ENCODE results near the gene CRB3.

DNA sequence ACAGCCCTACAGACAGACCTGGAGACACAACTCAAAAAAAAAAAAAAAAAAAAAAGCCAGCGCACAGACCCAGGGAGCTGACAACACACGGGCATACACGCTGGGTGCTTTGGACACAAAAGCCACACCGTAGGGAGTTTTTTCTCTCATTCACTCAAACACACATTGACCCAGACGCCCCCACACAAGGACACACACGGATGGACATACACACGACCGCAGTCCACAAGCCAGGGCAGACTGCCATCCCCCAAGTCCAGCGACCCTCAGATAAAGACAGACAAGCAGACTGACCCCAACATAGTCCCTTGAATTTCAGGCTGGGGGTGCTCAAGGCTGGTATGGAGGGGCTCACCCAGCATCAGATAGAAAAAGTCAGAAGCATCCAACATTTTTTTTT is 50.0 kb downstream of the CRB3 start:
- TF ChIP-seq, protein P1, sequence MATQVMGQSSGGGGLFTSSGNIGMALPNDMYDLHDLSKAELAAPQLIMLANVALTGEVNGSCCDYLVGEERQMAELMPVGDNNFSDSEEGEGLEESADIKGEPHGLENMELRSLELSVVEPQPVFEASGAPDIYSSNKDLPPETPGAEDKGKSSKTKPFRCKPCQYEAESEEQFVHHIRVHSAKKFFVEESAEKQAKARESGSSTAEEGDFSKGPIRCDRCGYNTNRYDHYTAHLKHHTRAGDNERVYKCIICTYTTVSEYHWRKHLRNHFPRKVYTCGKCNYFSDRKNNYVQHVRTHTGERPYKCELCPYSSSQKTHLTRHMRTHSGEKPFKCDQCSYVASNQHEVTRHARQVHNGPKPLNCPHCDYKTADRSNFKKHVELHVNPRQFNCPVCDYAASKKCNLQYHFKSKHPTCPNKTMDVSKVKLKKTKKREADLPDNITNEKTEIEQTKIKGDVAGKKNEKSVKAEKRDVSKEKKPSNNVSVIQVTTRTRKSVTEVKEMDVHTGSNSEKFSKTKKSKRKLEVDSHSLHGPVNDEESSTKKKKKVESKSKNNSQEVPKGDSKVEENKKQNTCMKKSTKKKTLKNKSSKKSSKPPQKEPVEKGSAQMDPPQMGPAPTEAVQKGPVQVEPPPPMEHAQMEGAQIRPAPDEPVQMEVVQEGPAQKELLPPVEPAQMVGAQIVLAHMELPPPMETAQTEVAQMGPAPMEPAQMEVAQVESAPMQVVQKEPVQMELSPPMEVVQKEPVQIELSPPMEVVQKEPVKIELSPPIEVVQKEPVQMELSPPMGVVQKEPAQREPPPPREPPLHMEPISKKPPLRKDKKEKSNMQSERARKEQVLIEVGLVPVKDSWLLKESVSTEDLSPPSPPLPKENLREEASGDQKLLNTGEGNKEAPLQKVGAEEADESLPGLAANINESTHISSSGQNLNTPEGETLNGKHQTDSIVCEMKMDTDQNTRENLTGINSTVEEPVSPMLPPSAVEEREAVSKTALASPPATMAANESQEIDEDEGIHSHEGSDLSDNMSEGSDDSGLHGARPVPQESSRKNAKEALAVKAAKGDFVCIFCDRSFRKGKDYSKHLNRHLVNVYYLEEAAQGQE (IDR thresholded peaks at IDR 0.05; ENCODE audit: insufficient replicate concordance, low read depth), result no peak
- TF ChIP-seq, protein P2, sequence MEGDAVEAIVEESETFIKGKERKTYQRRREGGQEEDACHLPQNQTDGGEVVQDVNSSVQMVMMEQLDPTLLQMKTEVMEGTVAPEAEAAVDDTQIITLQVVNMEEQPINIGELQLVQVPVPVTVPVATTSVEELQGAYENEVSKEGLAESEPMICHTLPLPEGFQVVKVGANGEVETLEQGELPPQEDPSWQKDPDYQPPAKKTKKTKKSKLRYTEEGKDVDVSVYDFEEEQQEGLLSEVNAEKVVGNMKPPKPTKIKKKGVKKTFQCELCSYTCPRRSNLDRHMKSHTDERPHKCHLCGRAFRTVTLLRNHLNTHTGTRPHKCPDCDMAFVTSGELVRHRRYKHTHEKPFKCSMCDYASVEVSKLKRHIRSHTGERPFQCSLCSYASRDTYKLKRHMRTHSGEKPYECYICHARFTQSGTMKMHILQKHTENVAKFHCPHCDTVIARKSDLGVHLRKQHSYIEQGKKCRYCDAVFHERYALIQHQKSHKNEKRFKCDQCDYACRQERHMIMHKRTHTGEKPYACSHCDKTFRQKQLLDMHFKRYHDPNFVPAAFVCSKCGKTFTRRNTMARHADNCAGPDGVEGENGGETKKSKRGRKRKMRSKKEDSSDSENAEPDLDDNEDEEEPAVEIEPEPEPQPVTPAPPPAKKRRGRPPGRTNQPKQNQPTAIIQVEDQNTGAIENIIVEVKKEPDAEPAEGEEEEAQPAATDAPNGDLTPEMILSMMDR (IDR thresholded peaks at IDR 0.05; ENCODE audit: insufficient read depth, low read length), result no peak
- TF ChIP-seq GABPA (IDR thresholded peaks at IDR 0.05; ENCODE audit: low read depth) (no peak), SPI1 (IDR thresholded peaks at IDR 0.05; ENCODE audit: borderline replicate concordance, low read depth) (no peak), POLR2AphosphoS5 (IDR thresholded peaks at IDR 0.05; ENCODE audit: low read depth) (no peak)

Measured in HL-60 (cell line).